IMR-90 (cell line): ENCODE data around the gene HTT-AS.

ENCODE experiments used
- CTCF ChIP-seq: conservative IDR thresholded peaks from 2 replicates; pipeline ENCODE4 v1.5.1; 2012; ENCODE audit warnings: mild to moderate bottlenecking, low read depth, low read length, improper control_type of control experiment
- MXI1 ChIP-seq: IDR thresholded peaks from 2 replicates; pipeline ENCODE4 v1.6.1; 2012; ENCODE audit warnings: low read depth, mild to moderate bottlenecking, low read length, moderate library complexity, borderline replicate concordance
- RCOR1 ChIP-seq: IDR thresholded peaks from 2 replicates; pipeline ENCODE4 v1.6.1; 2012; ENCODE audit warnings: mild to moderate bottlenecking, low read length, improper control_type of control experiment; ENCODE audit not compliant: insufficient replicate concordance
- USF2 ChIP-seq: fragments of 150-350 bp; IDR thresholded peaks from 2 replicates; pipeline ENCODE4 v1.6.1; 2017; ENCODE audit warnings: mild to moderate bottlenecking, antibody characterized with exemption, low read length, low read depth

DNA sequence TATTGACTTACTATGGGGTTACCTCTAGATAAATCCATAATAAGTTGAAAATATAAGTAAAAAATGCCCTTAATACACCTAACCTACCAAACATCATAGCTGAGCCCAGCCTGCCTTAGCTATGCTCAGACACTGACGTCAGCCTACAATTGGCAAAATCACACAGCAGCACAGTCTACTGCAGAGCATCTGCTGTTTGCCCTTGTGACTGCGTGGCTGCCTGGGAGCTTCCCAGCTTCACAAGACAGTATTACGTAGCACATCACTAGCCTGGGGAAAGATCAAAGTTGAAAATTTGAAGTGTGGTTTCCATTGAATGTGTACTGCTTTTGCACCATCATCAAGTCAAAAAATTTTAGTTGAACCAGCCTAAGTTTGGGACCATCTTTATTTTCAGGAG, 8.8 kb downstream of the HTT-AS start:
- TF ChIP-seq CTCF (no peak), MXI1 (no peak), RCOR1 (no peak), USF2 (no peak)
